ENCODE data around the gene CLDN34.

Gene CLDN34

GRCh38 chrX:10017872-10018271 lies 50.7 kb downstream of the CLDN34 start:
- DNase-seq: peak; percentile 76
